LNCaP clone FGC (cell line): Measurements from ENCODE around the gene SF3B1.
"Not testable (repeated sequence)": the region's sequence is repeated elsewhere in the genome, so short reads cannot be mapped to it uniquely, and the experiment has no call there.

ENCODE experiments used
- DNase-seq: peaks from one replicate; pipeline ENCODE4 v3.0.0-alpha.2; 2011; ENCODE audit warnings: low read depth
- H3K4me3 ChIP-seq: 2 replicates; pipeline ENCODE4 v1.5.1; 2011; ENCODE audit warnings: mild to moderate bottlenecking, low read depth, low read length, control low read depth
- CTCF ChIP-seq: IDR thresholded peaks from 2 replicates; pipeline ENCODE4 v1.5.1; 2012; ENCODE audit warnings: mild to moderate bottlenecking; ENCODE audit not compliant: control insufficient read depth, insufficient read depth; ENCODE audit errors: extremely low read depth

The SF3B1 gene

GRCh38 chr2:197378494-197379307 lies 56.1 kb downstream of the SF3B1 start:
- DNase-seq = peak; percentile 8
- peak; percentile 73 for TF ChIP-seq CTCF
- H3K4me3 ChIP-seq = no peak overlapping the region

- DNase-seq = no peak
- TF ChIP-seq CTCF = no peak
- H3K4me3 ChIP-seq = no peak overlapping the region
Observed at GRCh38 chr2:197378086-197378485, 56.7 kb downstream of the SF3B1 start.

GRCh38 chr2:197377670-197378069 lies 57.2 kb downstream of the SF3B1 start:
- no peak for DNase-seq
- no peak for TF ChIP-seq CTCF
- H3K4me3 ChIP-seq = no peak overlapping the region

GRCh38 chr2:197372592-197372991 lies 62.2 kb downstream of the SF3B1 start:
- DNase-seq = no peak
- H3K4me3 ChIP-seq = no peak overlapping the region
- no peak for TF ChIP-seq CTCF

- DNase-seq, H3K4me3 ChIP-seq: not testable (repeated sequence)
Observed at GRCh38 chr2:197370664-197371063, 64.2 kb downstream of the SF3B1 start.

- DNase-seq = no peak
- TF ChIP-seq CTCF = no peak
- H3K4me3 ChIP-seq = no peak overlapping the region
Observed at GRCh38 chr2:197369933-197370320, 64.9 kb downstream of the SF3B1 start.

- no peak for DNase-seq
- no peak for TF ChIP-seq CTCF
- no peak overlapping the region for H3K4me3 ChIP-seq
Observed at GRCh38 chr2:197369228-197369932, 65.4 kb downstream of the SF3B1 start.
